Measurements from ENCODE around the gene MSI1. TPM values are rescaled to one million over a fixed set of nuclear protein-coding genes. Genes with fewer than 3 reads are reported as not detected.

The MSI1 gene
- total RNA-seq, 4 donors from 2014 or later: 0.11 to 0.19 (median 0.17) TPM; not detected in 1

DNA sequence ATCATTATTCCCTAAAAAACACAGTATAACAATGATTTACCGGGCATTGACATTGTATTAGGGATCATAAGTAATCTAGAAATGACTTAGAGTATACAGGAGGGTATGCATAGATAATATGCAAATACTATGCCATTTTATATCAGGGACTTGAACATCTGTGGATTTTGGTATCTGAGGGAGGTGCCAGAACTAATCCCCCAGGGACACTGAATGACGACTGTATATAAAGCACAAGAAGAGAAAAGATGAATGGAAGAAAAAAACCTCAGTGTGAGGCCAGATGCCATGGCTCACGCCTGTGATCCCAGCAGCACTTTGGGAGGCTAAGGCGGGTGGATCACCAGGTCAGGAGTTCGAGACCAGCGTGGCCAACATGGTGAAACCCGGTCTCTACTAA, 43.5 kb upstream of the MSI1 start:
- DNase-seq (ENCODE audit: extremely low spot score): no peak
- 88% methylated on average over 7 of the region's 7 CpGs for WGBS
- intact Hi-C loops (cut with DNase I): no loop called here
- Histone ChIP-seq H3K36me3 (no peaks in the 10 kb centered on the region), H3K9me3 (no peaks in the 10 kb centered on the region), H3K4me1 (no peaks in the 10 kb centered on the region), H3K27me3 (peaks cover 0 to 13% (median 0%) of the 10 kb centered on the region in 4 donors), H3K27ac (replicated peaks in 1 of 4) (no peak overlapping the region), H3K4me3 (no peak overlapping the region)
- TF ChIP-seq POLR2A (IDR thresholded peaks at IDR 0.05; ENCODE audit: low read depth) (no peak), POLR2AphosphoS5 (IDR thresholded peaks at IDR 0.05) (no peak), EP300 (IDR thresholded peaks at IDR 0.05) (no peak), CTCF (IDR thresholded peaks at IDR 0.05) (no peak)

DNA sequence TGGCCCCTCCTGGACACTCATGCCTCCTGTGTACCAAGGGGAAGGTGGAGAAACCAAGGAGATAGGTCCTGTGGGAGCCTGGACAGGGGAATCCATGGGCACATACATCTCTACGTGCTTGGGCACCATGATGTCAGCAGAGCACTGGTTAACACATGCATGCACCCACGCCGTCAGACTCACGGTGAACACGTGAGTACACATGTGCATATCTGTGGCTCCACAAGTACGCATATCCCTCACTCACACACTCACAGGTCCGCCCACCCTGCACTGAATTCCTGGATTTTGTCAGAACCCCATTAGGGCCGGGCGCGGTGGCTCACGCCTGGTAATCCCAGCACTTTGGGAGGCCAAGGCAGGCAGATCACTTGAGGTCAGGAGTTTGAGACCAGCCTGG, 39.8 kb upstream of the MSI1 start:
- no peak overlapping the region for H3K4me3 ChIP-seq
- H3K27ac ChIP-seq (replicated peaks in 1 of 4): no peak overlapping the region
- no peak for TF ChIP-seq EP300 (IDR thresholded peaks at IDR 0.05)
- no peak for TF ChIP-seq POLR2A (IDR thresholded peaks at IDR 0.05; ENCODE audit: low read depth)
- TF ChIP-seq CTCF (IDR thresholded peaks at IDR 0.05): no peak
- TF ChIP-seq POLR2AphosphoS5 (IDR thresholded peaks at IDR 0.05): no peak
- intact Hi-C loops (cut with DNase I): no loop called here
- H3K36me3 ChIP-seq: no peaks in the 10 kb centered on the region
- 85% methylated on average over 8 of the region's 11 CpGs for WGBS
- no peaks in the 10 kb centered on the region for H3K9me3 ChIP-seq
- no peak for DNase-seq (ENCODE audit: extremely low spot score)
- H3K27me3 ChIP-seq: no peaks in the 10 kb centered on the region
- no peaks in the 10 kb centered on the region for H3K4me1 ChIP-seq

DNA sequence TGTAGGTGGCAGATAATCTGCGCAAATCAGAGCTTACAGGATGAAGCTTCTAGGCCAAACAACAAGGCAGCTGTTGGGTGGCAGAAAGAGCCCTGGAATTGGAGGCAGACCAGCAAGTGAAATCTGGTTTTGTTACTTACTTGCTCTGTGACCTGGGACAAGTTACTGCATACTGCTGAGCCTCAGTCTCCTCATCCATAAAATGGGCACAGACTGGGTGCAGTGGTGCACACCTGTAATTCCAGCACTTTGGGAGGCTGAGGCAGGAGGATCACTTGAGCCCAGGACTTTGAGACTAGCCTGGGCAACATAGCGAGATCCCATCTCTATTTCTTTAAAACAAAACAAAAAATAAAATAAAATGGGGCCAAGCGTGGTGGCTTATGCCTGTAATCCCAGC, 37.6 kb upstream of the MSI1 start:
- intact Hi-C loops (cut with DNase I): no loop called here

DNA sequence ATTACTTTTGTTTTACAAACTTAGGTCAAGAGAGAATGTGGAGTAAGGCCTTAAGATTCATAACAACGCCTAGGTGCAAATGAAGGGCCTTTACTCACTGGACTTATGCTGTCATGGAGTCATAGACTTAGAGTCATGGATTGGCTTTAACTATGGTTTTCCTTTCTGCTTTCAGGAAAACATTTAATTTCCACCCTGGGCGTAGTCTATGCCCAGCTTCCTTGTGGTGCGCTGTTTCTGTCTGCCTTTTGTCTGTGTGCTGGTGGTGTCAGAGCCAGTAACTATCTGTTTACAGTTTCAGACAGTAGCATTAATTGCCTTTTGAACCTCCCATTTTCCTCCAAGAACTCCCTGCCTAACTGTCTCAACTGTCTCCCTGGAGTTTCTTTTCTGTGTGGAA, 37.1 kb upstream of the MSI1 start:
- H3K9me3 ChIP-seq: no peaks in the 10 kb centered on the region
- DNase-seq (ENCODE audit: extremely low spot score): no peak
- no peak overlapping the region for H3K27ac ChIP-seq (replicated peaks in 1 of 4)
- WGBS: 93% methylated on average over 3 of the region's 3 CpGs
- H3K4me1 ChIP-seq: no peaks in the 10 kb centered on the region
- no peaks in the 10 kb centered on the region for H3K36me3 ChIP-seq
- peaks cover 0 to 11% (median 0%) of the 10 kb centered on the region in 4 donors for H3K27me3 ChIP-seq
- TF ChIP-seq POLR2AphosphoS5 (IDR thresholded peaks at IDR 0.05) (no peak), EP300 (IDR thresholded peaks at IDR 0.05) (no peak), POLR2A (IDR thresholded peaks at IDR 0.05; ENCODE audit: low read depth) (no peak), CTCF (IDR thresholded peaks at IDR 0.05) (no peak)
- intact Hi-C loops (cut with DNase I): no loop called here
- H3K4me3 ChIP-seq: no peak overlapping the region

More for the DNA sequence above, 37.6 kb upstream of the MSI1 start:
- no peak for TF ChIP-seq POLR2AphosphoS5 (IDR thresholded peaks at IDR 0.05)
- no peak for TF ChIP-seq CTCF (IDR thresholded peaks at IDR 0.05)
- no peak for TF ChIP-seq EP300 (IDR thresholded peaks at IDR 0.05)
- TF ChIP-seq POLR2A (IDR thresholded peaks at IDR 0.05; ENCODE audit: low read depth): no peak
- Histone ChIP-seq H3K36me3 (no peaks in the 10 kb centered on the region), H3K27me3 (peaks cover 0 to 11% (median 0%) of the 10 kb centered on the region in 4 donors), H3K4me1 (no peaks in the 10 kb centered on the region), H3K27ac (replicated peaks in 1 of 4) (no peak overlapping the region), H3K4me3 (no peak overlapping the region), H3K9me3 (no peaks in the 10 kb centered on the region)
- no peak for DNase-seq (ENCODE audit: extremely low spot score)
- 93% methylated on average over 3 of the region's 3 CpGs for WGBS

DNA sequence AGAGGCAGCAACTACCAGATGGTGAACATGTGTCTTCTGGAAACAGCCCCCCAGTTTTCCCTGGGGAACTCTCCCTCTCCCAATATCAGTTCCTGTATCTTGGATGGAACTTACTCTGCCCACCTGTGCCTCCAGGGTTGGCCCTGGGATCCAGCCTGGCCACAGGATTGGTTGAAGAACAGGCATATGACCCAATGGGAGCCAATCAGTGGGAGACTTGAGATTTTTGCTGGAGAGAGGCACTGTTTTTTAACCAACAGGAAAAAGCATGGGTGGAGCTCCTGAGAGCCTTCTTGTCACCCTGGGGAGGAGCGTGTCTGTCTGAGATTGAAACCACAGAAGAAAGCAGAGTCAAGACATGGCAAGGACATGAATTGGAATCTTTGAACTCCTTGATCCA, 35.3 kb upstream of the MSI1 start:
- DNase-seq (ENCODE audit: extremely low spot score): no peak
- 80% methylated on average over 1 of the region's 1 CpG for WGBS
- Histone ChIP-seq H3K4me1 (no peaks in the 10 kb centered on the region), H3K9me3 (no peaks in the 10 kb centered on the region), H3K4me3 (no peak overlapping the region), H3K27ac (replicated peaks in 1 of 4) (no peak overlapping the region), H3K27me3 (peaks cover 0 to 21% (median 0%) of the 10 kb centered on the region in 4 donors), H3K36me3 (no peaks in the 10 kb centered on the region)
- intact Hi-C loops (cut with DNase I): no loop called here
- TF ChIP-seq CTCF (IDR thresholded peaks at IDR 0.05) (no peak), POLR2A (IDR thresholded peaks at IDR 0.05; ENCODE audit: low read depth) (no peak), EP300 (IDR thresholded peaks at IDR 0.05) (no peak), POLR2AphosphoS5 (IDR thresholded peaks at IDR 0.05) (no peak)

Data from esophagus muscularis mucosa (tissue), 4 donors.